ENCODE measurements around the gene HMBS.

The HMBS gene

DNA sequence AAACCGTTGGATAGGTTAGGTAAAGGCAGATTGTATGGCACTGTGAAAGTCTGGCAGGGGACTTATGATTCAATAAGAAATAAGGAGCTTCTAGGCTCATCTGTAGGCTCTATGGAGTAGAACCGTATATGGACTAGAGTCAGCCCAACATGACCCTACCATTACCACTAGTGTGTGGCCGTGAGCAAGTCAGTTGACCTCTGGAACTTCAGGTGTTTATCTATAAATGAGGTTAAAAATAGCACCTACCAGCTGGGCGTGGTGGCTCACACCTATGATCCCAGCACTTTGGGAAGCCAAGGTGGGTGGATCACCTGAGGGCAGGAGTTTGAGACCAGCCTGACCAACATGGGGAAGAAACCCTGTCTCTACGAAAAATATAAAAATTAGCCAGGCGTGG, 41.1 kb downstream of the HMBS start:
- H3K4me3 ChIP-seq (replicated peaks; ENCODE audit: insufficient read depth, low read length) = no peak overlapping the region

DNA sequence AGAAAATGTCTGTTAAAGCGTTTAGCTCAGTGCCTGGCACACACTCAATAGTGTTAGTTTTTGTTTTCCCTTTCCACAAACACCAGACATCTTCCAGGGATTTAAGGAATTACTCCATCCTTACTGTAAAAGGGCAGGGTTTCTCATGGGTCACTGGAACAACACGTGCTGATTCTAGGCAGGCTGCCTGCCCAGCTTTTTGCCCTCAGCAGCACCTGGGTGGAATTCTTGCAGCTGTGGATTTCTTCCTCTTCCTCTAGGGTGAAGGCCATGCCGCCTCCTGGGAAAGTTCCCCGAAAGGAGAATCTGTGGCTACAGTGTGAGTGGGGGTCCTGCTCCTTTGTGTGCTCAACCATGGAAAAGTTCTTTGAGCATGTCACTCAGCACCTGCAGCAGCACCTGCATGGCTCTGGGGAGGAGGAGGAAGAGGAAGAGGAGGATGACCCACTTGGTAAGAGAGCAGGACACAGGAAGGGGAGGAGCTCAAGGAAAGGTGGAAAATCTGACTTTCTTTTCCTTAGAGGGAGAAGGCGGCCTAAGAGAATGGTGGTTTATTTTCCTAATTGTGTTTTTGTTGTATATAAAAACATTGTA, 42.1 kb downstream of the HMBS start:
- DNase-seq (ENCODE audit: low read depth in 1 of 2, low spot score in 1 of 2) = no peak
- TF ChIP-seq POLR2AphosphoS5 (IDR thresholded peaks at IDR 0.05; ENCODE audit: low read depth) = no peak
- TF ChIP-seq GABPA (IDR thresholded peaks at IDR 0.05; ENCODE audit: low read depth) = no peak
- no peak for TF ChIP-seq SPI1 (IDR thresholded peaks at IDR 0.05; ENCODE audit: borderline replicate concordance, low read depth)
- TF ChIP-seq, protein P1, sequence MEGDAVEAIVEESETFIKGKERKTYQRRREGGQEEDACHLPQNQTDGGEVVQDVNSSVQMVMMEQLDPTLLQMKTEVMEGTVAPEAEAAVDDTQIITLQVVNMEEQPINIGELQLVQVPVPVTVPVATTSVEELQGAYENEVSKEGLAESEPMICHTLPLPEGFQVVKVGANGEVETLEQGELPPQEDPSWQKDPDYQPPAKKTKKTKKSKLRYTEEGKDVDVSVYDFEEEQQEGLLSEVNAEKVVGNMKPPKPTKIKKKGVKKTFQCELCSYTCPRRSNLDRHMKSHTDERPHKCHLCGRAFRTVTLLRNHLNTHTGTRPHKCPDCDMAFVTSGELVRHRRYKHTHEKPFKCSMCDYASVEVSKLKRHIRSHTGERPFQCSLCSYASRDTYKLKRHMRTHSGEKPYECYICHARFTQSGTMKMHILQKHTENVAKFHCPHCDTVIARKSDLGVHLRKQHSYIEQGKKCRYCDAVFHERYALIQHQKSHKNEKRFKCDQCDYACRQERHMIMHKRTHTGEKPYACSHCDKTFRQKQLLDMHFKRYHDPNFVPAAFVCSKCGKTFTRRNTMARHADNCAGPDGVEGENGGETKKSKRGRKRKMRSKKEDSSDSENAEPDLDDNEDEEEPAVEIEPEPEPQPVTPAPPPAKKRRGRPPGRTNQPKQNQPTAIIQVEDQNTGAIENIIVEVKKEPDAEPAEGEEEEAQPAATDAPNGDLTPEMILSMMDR (IDR thresholded peaks at IDR 0.05; ENCODE audit: insufficient read depth, low read length) = no peak
- TF ChIP-seq REST (IDR thresholded peaks at IDR 0.05; ENCODE audit: insufficient replicate concordance, low read depth) = no peak
- no peaks in the 10 kb centered on the region for H3K27me3 ChIP-seq (ENCODE audit: insufficient read depth, poor library complexity, severe bottlenecking)
- H3K4me3 ChIP-seq (replicated peaks; ENCODE audit: insufficient read depth, low read length) = no peak overlapping the region
- H3K27ac ChIP-seq (replicated peaks) = no peak overlapping the region

More for the DNA sequence above, 41.1 kb downstream of the HMBS start:
- Histone ChIP-seq H3K27ac (replicated peaks) (no peak overlapping the region), H3K27me3 (ENCODE audit: insufficient read depth, poor library complexity, severe bottlenecking) (no peaks in the 10 kb centered on the region)
- DNase-seq (ENCODE audit: low read depth in 1 of 2, low spot score in 1 of 2) = no peak
- TF ChIP-seq SPI1 (IDR thresholded peaks at IDR 0.05; ENCODE audit: borderline replicate concordance, low read depth) (no peak), GABPA (IDR thresholded peaks at IDR 0.05; ENCODE audit: low read depth) (no peak), REST (IDR thresholded peaks at IDR 0.05; ENCODE audit: insufficient replicate concordance, low read depth) (no peak), POLR2AphosphoS5 (IDR thresholded peaks at IDR 0.05; ENCODE audit: low read depth) (no peak)
- TF ChIP-seq, protein P1 (IDR thresholded peaks at IDR 0.05; ENCODE audit: insufficient read depth, low read length) = no peak

DNA sequence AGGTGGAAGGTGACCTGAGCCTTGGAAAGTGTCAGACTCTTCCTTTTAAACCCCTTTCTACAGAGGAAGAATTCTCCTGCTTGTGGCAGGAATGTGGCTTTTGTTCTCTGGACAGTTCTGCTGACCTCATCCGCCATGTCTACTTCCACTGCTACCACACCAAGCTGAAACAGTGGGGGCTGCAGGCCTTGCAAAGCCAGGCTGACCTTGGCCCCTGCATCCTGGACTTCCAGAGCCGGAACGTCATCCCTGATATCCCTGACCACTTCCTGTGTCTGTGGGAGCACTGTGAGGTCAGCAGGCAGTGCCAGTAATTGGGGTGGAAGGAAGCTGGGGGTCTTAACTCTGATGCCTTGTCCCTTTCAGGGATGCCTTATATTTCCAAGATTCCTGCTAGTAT, 46.0 kb downstream of the HMBS start:
- Histone ChIP-seq H3K27me3 (ENCODE audit: insufficient read depth, poor library complexity, severe bottlenecking) (no peaks in the 10 kb centered on the region), H3K27ac (replicated peaks) (no peak overlapping the region), H3K4me3 (replicated peaks; ENCODE audit: insufficient read depth, low read length) (no peak overlapping the region)
- TF ChIP-seq, protein P1 (IDR thresholded peaks at IDR 0.05; ENCODE audit: insufficient read depth, low read length) = no peak
- no peak for TF ChIP-seq SPI1 (IDR thresholded peaks at IDR 0.05; ENCODE audit: borderline replicate concordance, low read depth)
- no peak for TF ChIP-seq POLR2AphosphoS5 (IDR thresholded peaks at IDR 0.05; ENCODE audit: low read depth)
- no peak for TF ChIP-seq GABPA (IDR thresholded peaks at IDR 0.05; ENCODE audit: low read depth)
- no peak for TF ChIP-seq REST (IDR thresholded peaks at IDR 0.05; ENCODE audit: insufficient replicate concordance, low read depth)
- DNase-seq (ENCODE audit: low read depth in 1 of 2, low spot score in 1 of 2) = no peak

All from HL-60 (cell line).